Bronchial epithelial cell (primary cell): ENCODE measurements around the gene NUMBL. TPM values are rescaled to one million over a fixed set of nuclear protein-coding genes. Genes with fewer than 3 reads are reported as not detected.

Experiments
- DNase-seq: peaks from one replicate; pipeline ENCODE4 v3.0.0-alpha.2; 2010; ENCODE audit warnings: low read depth
- FAIRE-seq: peaks from 2 replicates; lab custom pipeline; 2011; peaks lifted over from hg19 to GRCh38; lab: Jason Lieb, UNC
- H3K27me3 ChIP-seq: 2 replicates; pipeline ENCODE4 v1.5.1; 2011; ENCODE audit warnings: low read length; ENCODE audit not compliant: control insufficient read depth, insufficient read depth
- H3K36me3 ChIP-seq: 2 replicates; pipeline ENCODE4 v1.5.1; 2011; ENCODE audit warnings: low read length; ENCODE audit not compliant: control insufficient read depth, insufficient read depth
- H3K4me3 ChIP-seq: 2 replicates; pipeline ENCODE4 v1.5.1; 2011; ENCODE audit warnings: mild to moderate bottlenecking, low read depth, low read length, control low read depth
- CTCF ChIP-seq: IDR thresholded peaks from 2 replicates; pipeline ENCODE4 v1.5.1; 2011; ENCODE audit warnings: mild to moderate bottlenecking, moderate library complexity, low read length, control low read depth, inconsistent platforms; ENCODE audit not compliant: insufficient read depth, severe bottlenecking
- total RNA-seq: library from RNA; depleted of rRNA; stranded (reverse); fragments of >200 nt; gene quantifications from 2 replicates; pipeline ENCODE4 v1.2.1, GENCODE V29; 2014

The NUMBL gene
- total RNA-seq, 1 donor from 2014 or later = 8.4 TPM

- no peak for FAIRE-seq
- Histone ChIP-seq H3K4me3 (no peak overlapping the region), H3K36me3 (peaks cover 16% of the 10 kb centered on the region), H3K27me3 (no peaks in the 10 kb centered on the region)
- TF ChIP-seq CTCF = no peak
- DNase-seq = no peak
Observed at GRCh38 chr19:40695881-40696280, 5.4 kb upstream of the NUMBL start.

GRCh38 chr19:40693896-40694295 is 3.4 kb upstream of the NUMBL start:
- Histone ChIP-seq H3K4me3 (no peak overlapping the region), H3K36me3 (peaks cover 10% of the 10 kb centered on the region), H3K27me3 (no peaks in the 10 kb centered on the region)
- DNase-seq (no peak), FAIRE-seq (no peak)
- TF ChIP-seq CTCF = no peak

GRCh38 chr19:40693150-40693788 is 2.8 kb upstream of the NUMBL start:
- no peak overlapping the region for H3K4me3 ChIP-seq
- no peak for TF ChIP-seq CTCF
- FAIRE-seq = no peak
- no peaks in the 10 kb centered on the region for H3K27me3 ChIP-seq
- H3K36me3 ChIP-seq = peaks cover 10% of the 10 kb centered on the region
- no peak for DNase-seq

GRCh38 chr19:40692212-40692551 is 1.7 kb upstream of the NUMBL start:
- no peak for FAIRE-seq

GRCh38 chr19:40691421-40692211 is 1.2 kb upstream of the NUMBL start:
- no peak overlapping the region for H3K4me3 ChIP-seq
- H3K36me3 ChIP-seq = peaks cover 12% of the 10 kb centered on the region
- DNase-seq = no peak
- TF ChIP-seq CTCF = no peak
- no peaks in the 10 kb centered on the region for H3K27me3 ChIP-seq
- no peak for FAIRE-seq

More at GRCh38 chr19:40692212-40692551, 1.7 kb upstream of the NUMBL start:
- DNase-seq = no peak
- H3K4me3 ChIP-seq = no peak overlapping the region
- peaks cover 10% of the 10 kb centered on the region for H3K36me3 ChIP-seq
- TF ChIP-seq CTCF = no peak
- no peaks in the 10 kb centered on the region for H3K27me3 ChIP-seq
